Left ventricle myocardium inferior (tissue), 1 donor: Measurements from ENCODE around the gene PCED1A. TPM values are rescaled to one million over a fixed set of nuclear protein-coding genes. Genes with fewer than 3 reads are reported as not detected.
"Not testable (repeated sequence)": the region's sequence is repeated elsewhere in the genome, so short reads cannot be mapped to it uniquely, and the experiment has no call there.

ENCODE experiments used
- DNase-seq: peaks from one replicate; pipeline ENCODE4 v3.0.0-alpha.2; 2020
- H3K27ac ChIP-seq: fragments of 200-600 bp; replicated peaks from 2 replicates; pipeline ENCODE4 v1.8.0; 2021
- H3K27me3 ChIP-seq: fragments of 200-600 bp; 2 replicates; pipeline ENCODE4 v1.8.0; 2021; ENCODE audit warnings: low read depth
- H3K36me3 ChIP-seq: fragments of 200-600 bp; 2 replicates; pipeline ENCODE4 v1.8.0; 2021
- H3K4me1 ChIP-seq: fragments of 200-600 bp; 2 replicates; pipeline ENCODE4 v1.8.0; 2021
- H3K4me3 ChIP-seq: fragments of 200-600 bp; 2 replicates; pipeline ENCODE4 v1.8.0; 2021; ENCODE audit warnings: mild to moderate bottlenecking, moderate library complexity
- H3K9me3 ChIP-seq: fragments of 200-600 bp; replicated peaks from 2 replicates; pipeline ENCODE4 v1.8.0; 2021
- intact Hi-C: fragments of 100-400 bp; cut with micrococcal nuclease; formaldehyde crosslinking; loops from one replicate; pipeline ENCODE4 v1.11.0; 2022
- total RNA-seq: library from RNA; stranded (reverse); fragmentation: NEBNext Ultra II Directional; extraction: Animal tissue kit (Norgen Biotek cat#: 25700); gene quantifications from one replicate; pipeline ENCODE4 v1.2.1, GENCODE V29; 2021
- TF ChIP-seq, protein P1 (sequence below): fragments of 200-600 bp; IDR thresholded peaks from 2 replicates; pipeline ENCODE4 v1.8.0; 2021; ENCODE audit warnings: antibody characterized with exemption, mild to moderate bottlenecking, borderline replicate concordance
- donor health status: DM: no; HTN: yes; CAD: no; lungs with severe emphysema.

The PCED1A gene
- total RNA-seq, 1 donor from 2014 or later: 9.4 TPM

DNA sequence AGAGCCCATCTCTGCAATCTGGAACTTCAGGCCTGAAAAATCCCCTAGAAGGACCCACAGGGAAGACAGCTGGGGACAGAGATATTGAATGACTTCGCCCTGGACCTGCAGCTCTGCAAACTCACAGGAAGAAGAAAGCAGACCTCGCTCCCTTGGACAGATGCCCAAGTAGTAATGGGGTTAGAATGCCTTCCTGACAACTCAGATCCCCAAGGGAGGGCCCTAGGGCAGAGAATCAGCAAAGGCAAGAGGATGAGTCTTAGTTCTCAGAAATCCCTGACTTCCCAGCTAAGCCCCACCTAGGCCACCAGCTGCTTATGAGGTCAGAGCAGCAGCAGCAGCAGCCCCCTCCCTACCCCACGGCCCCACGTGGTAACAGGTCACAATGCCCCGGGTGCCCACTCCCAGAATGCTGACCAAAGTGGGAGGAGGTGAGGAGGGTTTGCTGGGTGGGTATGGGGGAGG lies 25.8 kb downstream of the PCED1A start, which contains the start of gene C20orf141:
Gene C20orf141, plus strand, starts transcription at position 401 of the 465 bp plus-strand sequence. CDS start 198 bp downstream, outside the sequence.
- H3K9me3 ChIP-seq: peaks cover 18% of the 10 kb centered on the region
- no peaks in the 10 kb centered on the region for H3K36me3 ChIP-seq
- TF ChIP-seq, protein P1, sequence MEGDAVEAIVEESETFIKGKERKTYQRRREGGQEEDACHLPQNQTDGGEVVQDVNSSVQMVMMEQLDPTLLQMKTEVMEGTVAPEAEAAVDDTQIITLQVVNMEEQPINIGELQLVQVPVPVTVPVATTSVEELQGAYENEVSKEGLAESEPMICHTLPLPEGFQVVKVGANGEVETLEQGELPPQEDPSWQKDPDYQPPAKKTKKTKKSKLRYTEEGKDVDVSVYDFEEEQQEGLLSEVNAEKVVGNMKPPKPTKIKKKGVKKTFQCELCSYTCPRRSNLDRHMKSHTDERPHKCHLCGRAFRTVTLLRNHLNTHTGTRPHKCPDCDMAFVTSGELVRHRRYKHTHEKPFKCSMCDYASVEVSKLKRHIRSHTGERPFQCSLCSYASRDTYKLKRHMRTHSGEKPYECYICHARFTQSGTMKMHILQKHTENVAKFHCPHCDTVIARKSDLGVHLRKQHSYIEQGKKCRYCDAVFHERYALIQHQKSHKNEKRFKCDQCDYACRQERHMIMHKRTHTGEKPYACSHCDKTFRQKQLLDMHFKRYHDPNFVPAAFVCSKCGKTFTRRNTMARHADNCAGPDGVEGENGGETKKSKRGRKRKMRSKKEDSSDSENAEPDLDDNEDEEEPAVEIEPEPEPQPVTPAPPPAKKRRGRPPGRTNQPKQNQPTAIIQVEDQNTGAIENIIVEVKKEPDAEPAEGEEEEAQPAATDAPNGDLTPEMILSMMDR: no peak
- no peaks in the 10 kb centered on the region for H3K4me1 ChIP-seq
- peaks cover 84% of the 10 kb centered on the region for H3K27me3 ChIP-seq
- no peak for DNase-seq
- no peak within 1 kb of the TSS for H3K27ac ChIP-seq
- intact Hi-C loops: no loop called here
- H3K4me3 ChIP-seq: no peak within 1 kb of the TSS

DNA sequence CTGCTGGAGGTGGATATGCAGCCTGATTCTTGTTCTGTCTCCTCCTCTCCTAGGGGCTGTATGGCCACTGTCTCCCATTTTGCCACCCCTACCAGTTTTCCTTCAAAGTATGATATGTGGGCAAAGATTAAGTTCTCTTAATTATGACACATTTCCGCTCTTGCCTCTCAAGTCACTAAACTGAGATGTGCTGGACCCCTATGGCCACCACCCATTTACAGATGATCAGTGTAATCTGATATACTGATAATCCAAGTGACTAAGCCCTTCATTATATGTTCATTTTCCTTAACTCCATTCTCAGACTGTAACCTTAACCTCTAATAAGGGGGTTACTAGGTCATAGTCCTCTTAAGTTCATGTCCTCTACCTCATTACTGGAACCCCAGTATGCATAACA lies 26.4 kb downstream of the PCED1A start:
- TF ChIP-seq, protein P1: no peak
- no peaks in the 10 kb centered on the region for H3K4me1 ChIP-seq
- H3K27me3 ChIP-seq: peaks cover 84% of the 10 kb centered on the region
- DNase-seq: no peak
- H3K4me3 ChIP-seq: no peak overlapping the region
- no peaks in the 10 kb centered on the region for H3K36me3 ChIP-seq
- H3K9me3 ChIP-seq: peaks cover 18% of the 10 kb centered on the region
- no peak overlapping the region for H3K27ac ChIP-seq
- intact Hi-C loops: no loop called here

- TF ChIP-seq, protein P1: no peak
- no peak for DNase-seq
- Histone ChIP-seq H3K36me3 (no peaks in the 10 kb centered on the region), H3K4me3 (no peak overlapping the region), H3K27ac (no peak overlapping the region), H3K9me3 (peaks cover 18% of the 10 kb centered on the region), H3K27me3 (peaks cover 84% of the 10 kb centered on the region), H3K4me1 (no peaks in the 10 kb centered on the region)
- intact Hi-C loops: no loop called here
Measured at GRCh38 chr20:2812189-2812588, 28.3 kb downstream of the PCED1A start.

- Histone ChIP-seq H3K4me1 (peaks cover 6% of the 10 kb centered on the region), H3K4me3 (no peak overlapping the region), H3K36me3 (no peaks in the 10 kb centered on the region), H3K27me3 (peaks cover 96% of the 10 kb centered on the region), H3K27ac (no peak overlapping the region), H3K9me3 (peaks cover 18% of the 10 kb centered on the region)
- no peak for DNase-seq
- TF ChIP-seq, protein P1: no peak
- intact Hi-C loops: no loop called here
Measured at GRCh38 chr20:2809690-2810089, 30.8 kb downstream of the PCED1A start.

GRCh38 chr20:2807929-2808328 lies 32.5 kb downstream of the PCED1A start:
- DNase-seq, H3K4me3 ChIP-seq, intact Hi-C loops, H3K27ac ChIP-seq, H3K36me3 ChIP-seq, H3K4me1 ChIP-seq: not testable (repeated sequence)
- Histone ChIP-seq H3K27me3 (peaks cover 100% of the 10 kb centered on the region), H3K9me3 (peaks cover 18% of the 10 kb centered on the region)

- Histone ChIP-seq H3K27me3 (peaks cover 100% of the 10 kb centered on the region), H3K27ac (no peak overlapping the region), H3K9me3 (peaks cover 9% of the 10 kb centered on the region), H3K36me3 (no peaks in the 10 kb centered on the region), H3K4me3 (no peak overlapping the region), H3K4me1 (peaks cover 7% of the 10 kb centered on the region)
- intact Hi-C loops: no loop called here
- no peak for DNase-seq
- TF ChIP-seq, protein P1: no peak
Measured at GRCh38 chr20:2807019-2807418, 33.4 kb downstream of the PCED1A start.
